ENCODE measurements around the gene AKNA.
A peak's percentile ranks its signal among the peaks of the same experiment; 100 is the strongest.

AKNA gene

DNA sequence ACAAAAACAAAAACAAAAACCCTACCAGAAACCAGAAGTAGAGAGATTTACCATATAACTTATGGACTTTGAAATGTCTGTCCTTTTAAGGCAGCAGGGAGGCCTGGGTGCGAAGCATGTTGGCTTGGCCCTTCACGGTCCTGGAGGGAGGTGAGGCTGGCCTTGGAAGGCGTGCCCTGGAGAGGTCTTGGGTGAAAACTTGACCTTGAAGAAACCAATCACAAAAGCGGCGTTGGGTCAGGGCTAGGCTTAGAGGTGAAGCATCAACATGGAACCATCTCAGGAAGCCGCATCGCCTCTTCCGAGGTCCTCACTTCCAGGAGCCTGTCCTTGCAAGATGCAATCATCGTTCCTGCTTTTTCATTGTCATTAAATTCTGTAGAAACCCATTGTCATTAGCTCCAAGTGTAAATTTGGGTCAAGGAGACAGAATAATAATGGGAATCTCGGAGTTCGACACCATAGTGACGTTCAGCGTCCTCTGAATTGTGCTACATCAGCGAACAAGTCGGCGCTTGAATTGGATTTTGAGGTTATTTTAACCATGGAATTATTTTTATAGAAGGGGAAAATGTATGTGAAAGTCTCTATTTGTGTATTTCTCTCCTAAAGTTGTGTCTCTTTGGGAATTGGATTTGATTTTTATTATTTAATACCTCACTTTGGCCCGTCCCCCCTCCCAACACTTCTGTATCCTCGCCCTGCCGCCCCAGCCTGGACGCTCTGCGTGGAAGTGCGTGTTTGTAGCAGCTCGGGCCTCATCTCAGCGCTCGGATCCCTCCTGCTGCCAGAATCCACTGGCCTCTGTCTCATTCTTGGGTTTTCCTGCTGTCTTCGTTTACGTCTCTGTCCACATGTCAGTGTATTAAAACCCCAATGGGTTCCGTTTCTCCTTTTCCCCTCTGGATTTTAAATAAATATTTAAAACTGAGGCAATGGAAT lies 75.9 kb downstream of the AKNA start:
- H3K4me3 ChIP-seq = no peak overlapping the region
- TF ChIP-seq, protein P1, sequence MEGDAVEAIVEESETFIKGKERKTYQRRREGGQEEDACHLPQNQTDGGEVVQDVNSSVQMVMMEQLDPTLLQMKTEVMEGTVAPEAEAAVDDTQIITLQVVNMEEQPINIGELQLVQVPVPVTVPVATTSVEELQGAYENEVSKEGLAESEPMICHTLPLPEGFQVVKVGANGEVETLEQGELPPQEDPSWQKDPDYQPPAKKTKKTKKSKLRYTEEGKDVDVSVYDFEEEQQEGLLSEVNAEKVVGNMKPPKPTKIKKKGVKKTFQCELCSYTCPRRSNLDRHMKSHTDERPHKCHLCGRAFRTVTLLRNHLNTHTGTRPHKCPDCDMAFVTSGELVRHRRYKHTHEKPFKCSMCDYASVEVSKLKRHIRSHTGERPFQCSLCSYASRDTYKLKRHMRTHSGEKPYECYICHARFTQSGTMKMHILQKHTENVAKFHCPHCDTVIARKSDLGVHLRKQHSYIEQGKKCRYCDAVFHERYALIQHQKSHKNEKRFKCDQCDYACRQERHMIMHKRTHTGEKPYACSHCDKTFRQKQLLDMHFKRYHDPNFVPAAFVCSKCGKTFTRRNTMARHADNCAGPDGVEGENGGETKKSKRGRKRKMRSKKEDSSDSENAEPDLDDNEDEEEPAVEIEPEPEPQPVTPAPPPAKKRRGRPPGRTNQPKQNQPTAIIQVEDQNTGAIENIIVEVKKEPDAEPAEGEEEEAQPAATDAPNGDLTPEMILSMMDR (IDR thresholded peaks at IDR 0.05) = no peak
- DNase-seq (ENCODE audit: low spot score) = peak; percentile 40
- H3K27ac ChIP-seq = no peak overlapping the region

GRCh38 chr9:114310471-114311450 lies 77.0 kb downstream of the AKNA start:
- DNase-seq (ENCODE audit: low spot score) = peak; percentile 46

GRCh38 chr9:114309096-114309495 lies 78.7 kb downstream of the AKNA start:
- TF ChIP-seq, protein P1 (IDR thresholded peaks at IDR 0.05) = no peak
- H3K4me3 ChIP-seq = no peak overlapping the region
- H3K27ac ChIP-seq = no peak overlapping the region
- DNase-seq (ENCODE audit: low spot score) = peak; percentile 64

More at GRCh38 chr9:114310471-114311450, 77.0 kb downstream of the AKNA start:
- Histone ChIP-seq H3K27ac (no peak overlapping the region), H3K4me3 (no peak overlapping the region)
- TF ChIP-seq, protein P1 (IDR thresholded peaks at IDR 0.05) = no peak

DNA sequence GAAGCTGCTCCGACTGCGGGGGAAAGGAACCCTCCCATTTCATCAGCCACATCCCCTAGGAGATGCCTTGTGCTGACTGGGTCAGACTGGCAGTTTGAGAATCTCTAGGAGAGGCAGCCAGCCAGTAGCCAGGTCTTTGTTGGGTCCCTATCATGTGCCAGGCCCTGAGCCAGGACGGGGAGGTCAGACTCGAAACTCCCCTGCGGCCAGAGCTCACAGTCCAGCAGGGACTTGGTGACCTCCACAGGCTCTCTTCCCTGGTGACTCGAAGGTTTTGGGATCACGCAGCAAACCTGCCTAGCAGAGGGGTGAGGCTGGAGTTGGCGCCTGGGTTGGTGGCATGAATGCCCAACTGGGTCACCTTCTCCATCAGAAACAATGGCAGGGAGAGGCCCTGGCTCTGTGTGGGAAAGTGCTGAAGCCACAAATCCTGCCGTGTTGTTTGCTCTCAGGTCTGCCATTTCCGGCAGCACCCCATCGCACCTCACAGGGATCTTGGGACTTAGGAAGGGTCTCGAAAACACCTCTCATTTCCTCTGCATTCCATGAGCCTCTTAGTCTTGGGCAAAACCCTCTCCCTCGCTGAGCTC lies 79.3 kb downstream of the AKNA start:
- DNase-seq (ENCODE audit: low spot score) = peak; percentile 57
- TF ChIP-seq, protein P1 (IDR thresholded peaks at IDR 0.05) = no peak
- Histone ChIP-seq H3K4me3 (no peak overlapping the region), H3K27ac (no peak overlapping the region)

- Histone ChIP-seq H3K27ac (no peak overlapping the region), H3K4me3 (no peak overlapping the region)
- no peak for DNase-seq (ENCODE audit: low spot score)
- TF ChIP-seq, protein P1 (IDR thresholded peaks at IDR 0.05) = no peak
These were observed 79.9 kb downstream of the AKNA start for GRCh38 chr9:114307899-114308267.

DNA sequence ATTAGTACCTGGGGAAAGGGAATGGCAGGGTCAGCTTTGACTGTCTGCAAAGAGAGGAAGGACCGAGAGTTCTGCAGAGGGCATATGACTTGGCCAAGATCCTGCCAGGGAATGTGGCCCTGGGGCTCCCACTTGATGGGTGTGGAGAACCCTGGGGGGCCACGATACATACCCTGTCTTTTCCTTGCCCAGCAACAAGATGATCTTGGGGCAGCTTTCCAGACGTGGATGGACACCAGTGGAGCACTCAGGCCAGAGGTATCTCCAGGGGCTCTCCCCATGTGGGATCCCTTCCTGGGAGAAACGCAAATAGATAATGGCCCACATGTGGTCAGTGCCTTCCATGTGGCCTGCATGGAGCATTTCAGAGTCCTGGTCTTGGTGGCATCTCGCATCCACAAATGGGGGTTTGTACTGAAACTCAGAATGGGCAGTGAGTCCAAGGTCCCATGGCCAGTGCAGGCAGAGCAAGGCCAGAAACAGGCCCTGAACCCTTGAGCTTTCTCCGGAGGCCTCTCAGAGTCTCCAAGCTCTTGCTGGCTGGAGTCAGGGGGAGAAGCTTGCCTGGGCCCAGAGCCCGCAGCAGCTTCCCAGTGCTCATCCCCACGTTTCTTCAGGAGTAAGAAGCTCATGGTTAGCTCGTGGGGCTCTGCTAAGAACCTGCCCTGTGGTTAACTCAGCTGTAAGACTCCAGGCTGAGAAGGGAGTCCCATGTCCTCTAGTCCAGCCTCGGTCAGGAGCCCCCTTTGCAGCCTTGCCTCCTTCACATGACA lies 83.2 kb downstream of the AKNA start:
- peak; percentile 46 for DNase-seq (ENCODE audit: low spot score)
- no peak overlapping the region for H3K27ac ChIP-seq
- H3K4me3 ChIP-seq = no peak overlapping the region
- TF ChIP-seq, protein P1 (IDR thresholded peaks at IDR 0.05) = no peak

Measured in coronary artery (tissue), 2 donors.